Measurements from ENCODE around the gene TBC1D2B.
A peak's percentile ranks its signal among the peaks of the same experiment; 100 is the strongest.

TBC1D2B gene

DNA sequence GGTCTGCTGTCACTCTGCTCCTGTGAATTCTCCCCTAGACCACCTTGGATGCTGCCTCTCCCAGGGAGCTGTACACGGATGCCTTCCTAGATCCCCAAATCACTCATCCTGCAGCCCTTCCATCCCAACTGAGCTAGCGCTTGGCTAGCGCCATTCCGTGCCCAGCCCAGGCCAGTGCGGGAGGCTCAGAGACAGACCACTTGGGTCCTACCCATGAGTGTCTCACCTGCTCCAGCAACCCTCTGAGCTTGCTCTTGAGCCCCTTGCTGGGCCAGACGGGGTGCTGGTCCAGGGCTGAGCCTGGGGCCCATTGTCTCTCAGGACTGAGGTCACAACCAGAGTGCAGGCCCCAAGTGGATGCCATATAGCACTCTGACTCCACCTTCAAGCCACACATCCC, 32.6 kb upstream of the TBC1D2B start:
- Histone ChIP-seq H4K20me1 (ENCODE audit: insufficient read depth, low read length) (no peaks in the 10 kb centered on the region), H3K4me2 (ENCODE audit: low read depth, low read length) (no peak overlapping the region), H3K27ac (ENCODE audit: low read length) (no peak overlapping the region), H3K4me3 (ENCODE audit: low read length) (no peak overlapping the region), H3F3A (ENCODE audit: insufficient read depth, low read length) (no peaks in the 10 kb centered on the region), H2AFZ (ENCODE audit: low read length) (no peak overlapping the region), H3K9ac (ENCODE audit: low read length) (no peak overlapping the region), H3K9me2 (replicated peaks; ENCODE audit: insufficient read depth, low read length) (no peaks in the 10 kb centered on the region), H3K36me3 (replicated peaks; ENCODE audit: insufficient read depth, low read length) (no peaks in the 10 kb centered on the region), H3K27me3 (replicated peaks; ENCODE audit: insufficient read depth, low read length) (no peaks in the 10 kb centered on the region), H3K79me2 (ENCODE audit: low read length) (no peaks in the 10 kb centered on the region), H3K9me3 (replicated peaks; ENCODE audit: insufficient read depth, low read length) (no peaks in the 10 kb centered on the region), H3K4me1 (ENCODE audit: low read length) (no peaks in the 10 kb centered on the region)
- TF ChIP-seq, protein P1, sequence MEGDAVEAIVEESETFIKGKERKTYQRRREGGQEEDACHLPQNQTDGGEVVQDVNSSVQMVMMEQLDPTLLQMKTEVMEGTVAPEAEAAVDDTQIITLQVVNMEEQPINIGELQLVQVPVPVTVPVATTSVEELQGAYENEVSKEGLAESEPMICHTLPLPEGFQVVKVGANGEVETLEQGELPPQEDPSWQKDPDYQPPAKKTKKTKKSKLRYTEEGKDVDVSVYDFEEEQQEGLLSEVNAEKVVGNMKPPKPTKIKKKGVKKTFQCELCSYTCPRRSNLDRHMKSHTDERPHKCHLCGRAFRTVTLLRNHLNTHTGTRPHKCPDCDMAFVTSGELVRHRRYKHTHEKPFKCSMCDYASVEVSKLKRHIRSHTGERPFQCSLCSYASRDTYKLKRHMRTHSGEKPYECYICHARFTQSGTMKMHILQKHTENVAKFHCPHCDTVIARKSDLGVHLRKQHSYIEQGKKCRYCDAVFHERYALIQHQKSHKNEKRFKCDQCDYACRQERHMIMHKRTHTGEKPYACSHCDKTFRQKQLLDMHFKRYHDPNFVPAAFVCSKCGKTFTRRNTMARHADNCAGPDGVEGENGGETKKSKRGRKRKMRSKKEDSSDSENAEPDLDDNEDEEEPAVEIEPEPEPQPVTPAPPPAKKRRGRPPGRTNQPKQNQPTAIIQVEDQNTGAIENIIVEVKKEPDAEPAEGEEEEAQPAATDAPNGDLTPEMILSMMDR (IDR thresholded peaks at IDR 0.05; ENCODE audit: low read length): no peak
- no peak for TF ChIP-seq EZH2 (optimal IDR thresholded peaks at IDR 0.05; ENCODE audit: low read depth, low read length)
- no peak for TF ChIP-seq EZH2phosphoT487 (IDR thresholded peaks at IDR 0.05; ENCODE audit: low read length)
- DNase-seq: no peak

DNA sequence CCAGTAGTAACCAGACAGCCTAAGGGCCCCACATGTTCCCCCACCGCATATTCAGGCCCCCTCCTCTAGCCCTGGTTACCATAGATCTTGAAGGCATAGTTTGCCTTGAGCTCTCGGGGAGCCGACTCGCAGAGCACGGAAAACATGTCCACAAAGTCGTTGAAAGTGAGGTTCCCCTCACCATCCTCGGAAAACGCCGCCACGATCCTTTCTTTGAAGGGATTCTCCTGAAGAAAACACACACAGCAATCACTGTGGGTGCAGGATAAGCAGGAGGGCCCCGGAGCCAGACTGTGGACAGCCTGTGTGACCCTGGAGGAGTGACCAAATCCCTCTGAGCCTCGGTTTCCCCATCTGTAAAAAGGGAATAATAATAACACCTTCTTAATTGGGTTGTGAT, 31.6 kb upstream of the TBC1D2B start:
- H3K4me3 ChIP-seq (ENCODE audit: low read length): no peak overlapping the region
- no peak overlapping the region for H3K9ac ChIP-seq (ENCODE audit: low read length)
- H3K27me3 ChIP-seq (replicated peaks; ENCODE audit: insufficient read depth, low read length): no peaks in the 10 kb centered on the region
- DNase-seq: no peak
- H3K79me2 ChIP-seq (ENCODE audit: low read length): no peaks in the 10 kb centered on the region
- H4K20me1 ChIP-seq (ENCODE audit: insufficient read depth, low read length): no peaks in the 10 kb centered on the region
- no peak overlapping the region for H3K4me2 ChIP-seq (ENCODE audit: low read depth, low read length)
- H2AFZ ChIP-seq (ENCODE audit: low read length): no peak overlapping the region
- H3K9me2 ChIP-seq (replicated peaks; ENCODE audit: insufficient read depth, low read length): no peaks in the 10 kb centered on the region
- H3K36me3 ChIP-seq (replicated peaks; ENCODE audit: insufficient read depth, low read length): no peaks in the 10 kb centered on the region
- no peak for TF ChIP-seq EZH2phosphoT487 (IDR thresholded peaks at IDR 0.05; ENCODE audit: low read length)
- no peak for TF ChIP-seq EZH2 (optimal IDR thresholded peaks at IDR 0.05; ENCODE audit: low read depth, low read length)
- TF ChIP-seq, protein P1 (IDR thresholded peaks at IDR 0.05; ENCODE audit: low read length): no peak
- H3K27ac ChIP-seq (ENCODE audit: low read length): no peak overlapping the region
- H3F3A ChIP-seq (ENCODE audit: insufficient read depth, low read length): no peaks in the 10 kb centered on the region
- no peaks in the 10 kb centered on the region for H3K4me1 ChIP-seq (ENCODE audit: low read length)
- H3K9me3 ChIP-seq (replicated peaks; ENCODE audit: insufficient read depth, low read length): no peaks in the 10 kb centered on the region

DNA sequence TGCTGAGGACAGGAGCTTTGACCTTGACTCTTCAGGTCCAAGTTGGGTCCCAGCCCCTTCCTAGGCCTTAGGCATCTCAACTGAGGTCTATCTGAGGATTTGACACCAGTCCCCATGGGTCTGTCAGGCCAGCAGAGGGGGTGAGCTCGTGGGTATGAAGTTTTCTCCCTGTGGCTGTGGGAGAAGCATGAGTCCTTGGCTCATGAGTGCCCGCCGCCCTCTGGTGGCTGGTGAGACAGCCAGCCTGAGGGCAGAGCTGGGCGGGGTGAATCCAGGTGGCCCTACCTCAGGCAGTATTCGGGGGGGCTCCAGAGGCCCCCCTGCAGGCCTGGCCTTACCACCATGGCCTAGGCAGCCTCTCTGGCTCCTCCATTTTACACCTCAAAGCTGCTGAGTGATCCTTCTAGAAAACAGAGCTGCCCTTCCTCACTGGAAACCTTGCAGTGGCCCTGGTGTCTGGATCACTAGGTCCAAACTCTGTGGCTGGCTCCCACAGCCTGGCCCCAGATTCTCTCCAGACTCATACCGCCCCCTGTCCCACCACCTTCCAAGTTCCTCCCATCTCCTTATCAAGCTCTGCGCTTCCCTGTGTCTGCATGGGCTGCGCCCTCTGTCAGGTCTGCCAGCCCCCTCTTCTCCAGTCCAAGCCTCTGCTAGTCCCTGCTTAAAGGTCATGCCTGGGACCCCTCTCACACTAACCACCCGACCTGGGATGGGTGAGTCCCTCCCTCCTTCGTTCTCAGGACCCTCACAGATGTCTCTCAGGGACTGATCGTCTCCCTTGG, 31.0 kb upstream of the TBC1D2B start:
- Histone ChIP-seq H2AFZ (ENCODE audit: low read length) (no peak overlapping the region), H3K27ac (ENCODE audit: low read length) (no peak overlapping the region), H3F3A (ENCODE audit: insufficient read depth, low read length) (no peaks in the 10 kb centered on the region)

More for the DNA sequence above, 31.0 kb upstream of the TBC1D2B start:
- Histone ChIP-seq H3K9ac (ENCODE audit: low read length) (no peak overlapping the region), H3K4me2 (ENCODE audit: low read depth, low read length) (no peak overlapping the region), H3K9me3 (replicated peaks; ENCODE audit: insufficient read depth, low read length) (no peaks in the 10 kb centered on the region), H3K9me2 (replicated peaks; ENCODE audit: insufficient read depth, low read length) (no peaks in the 10 kb centered on the region), H3K36me3 (replicated peaks; ENCODE audit: insufficient read depth, low read length) (no peaks in the 10 kb centered on the region), H3K4me1 (ENCODE audit: low read length) (peaks cover 1% of the 10 kb centered on the region; the same call in 1 of the 2 replicates), H3K79me2 (ENCODE audit: low read length) (no peaks in the 10 kb centered on the region), H4K20me1 (ENCODE audit: insufficient read depth, low read length) (no peaks in the 10 kb centered on the region), H3K4me3 (ENCODE audit: low read length) (no peak overlapping the region), H3K27me3 (replicated peaks; ENCODE audit: insufficient read depth, low read length) (no peaks in the 10 kb centered on the region)
- DNase-seq: peak; percentile 83
- no peak for TF ChIP-seq EZH2phosphoT487 (IDR thresholded peaks at IDR 0.05; ENCODE audit: low read length)
- TF ChIP-seq, protein P1 (IDR thresholded peaks at IDR 0.05; ENCODE audit: low read length): peak; percentile 96
